Mesendoderm (in vitro differentiated cells): ENCODE results near the gene ANXA2R.
A peak's percentile ranks its signal among the peaks of the same experiment; 100 is the strongest.

Experiments
- DNase-seq: peaks from one replicate; pipeline ENCODE4 v3.0.0; 2013
- H2AK5ac ChIP-seq: 2 replicates; pipeline ENCODE4 v1.6.1; 2013; ENCODE audit warnings: low read length, inconsistent platforms
- H2BK120ac ChIP-seq: 2 replicates; pipeline ENCODE4 v1.6.1; 2013; ENCODE audit warnings: low read depth, mild to moderate bottlenecking, low read length, moderate library complexity, mixed read lengths
- H2BK15ac ChIP-seq: replicated peaks from 2 replicates; pipeline ENCODE4 v1.6.1; 2013; ENCODE audit warnings: low read depth, mild to moderate bottlenecking, moderate library complexity
- H2BK5ac ChIP-seq: 2 replicates; pipeline ENCODE4 v1.6.1; 2013; ENCODE audit warnings: low read length, inconsistent platforms
- H3K18ac ChIP-seq: 2 replicates; pipeline ENCODE4 v1.6.1; 2013; ENCODE audit warnings: mild to moderate bottlenecking, low read length, mixed read lengths
- H3K23ac ChIP-seq: one replicate; pipeline ENCODE4 v1.6.1; 2013; ENCODE audit warnings: low read length
- H3K27ac ChIP-seq: 2 replicates; pipeline ENCODE4 v1.5.1; 2013; ENCODE audit warnings: low read depth, mild to moderate bottlenecking, inconsistent platforms, low read length, moderate library complexity
- H3K27me3 ChIP-seq: 2 replicates; pipeline ENCODE4 v1.6.1; 2013; ENCODE audit warnings: low read length, control low read depth, mild to moderate bottlenecking, inconsistent platforms; ENCODE audit not compliant: insufficient read depth, poor library complexity
- H3K36me3 ChIP-seq: 2 replicates; pipeline ENCODE4 v1.6.1; 2013; ENCODE audit warnings: low read length, inconsistent platforms; ENCODE audit not compliant: control insufficient read depth, insufficient read depth
- H3K4ac ChIP-seq: one replicate; pipeline ENCODE4 v1.6.1; 2013; ENCODE audit warnings: low read depth, mild to moderate bottlenecking, low read length, moderate library complexity
- H3K4me1 ChIP-seq: 2 replicates; pipeline ENCODE4 v1.6.1; 2013; ENCODE audit warnings: low read depth, low read length, inconsistent platforms; ENCODE audit not compliant: control insufficient read depth
- H3K4me2 ChIP-seq: 2 replicates; pipeline ENCODE4 v1.6.1; 2013; ENCODE audit warnings: low read length
- H3K4me3 ChIP-seq: 2 replicates; pipeline ENCODE4 v1.5.1; 2013; ENCODE audit warnings: mild to moderate bottlenecking, low read length
- H3K56ac ChIP-seq: one replicate; pipeline ENCODE4 v1.6.1; 2013; ENCODE audit warnings: low read length
- H3K79me1 ChIP-seq: 2 replicates; pipeline ENCODE4 v1.6.1; 2013; ENCODE audit warnings: low read length, inconsistent platforms
- H3K79me2 ChIP-seq: 2 replicates; pipeline ENCODE4 v1.6.1; 2013; ENCODE audit warnings: mild to moderate bottlenecking, low read length; ENCODE audit not compliant: control insufficient read depth, insufficient read depth
- H3K9ac ChIP-seq: 2 replicates; pipeline ENCODE4 v1.6.1; 2013; ENCODE audit warnings: low read length, inconsistent platforms
- H4K5ac ChIP-seq: one replicate; pipeline ENCODE4 v1.6.1; 2013; ENCODE audit warnings: low read length
- H4K8ac ChIP-seq: one replicate; pipeline ENCODE4 v1.6.1; 2013; ENCODE audit warnings: low read depth, mild to moderate bottlenecking, control low read depth, low read length, moderate library complexity
- WGBS: extraction: QIAGEN DNeasy Blood & Tissue Kit; methylation state at CpG from one replicate; pipeline ENCODE4 v1.1.7; 2013; ENCODE audit warnings: low lambda C conversion rate, missing lambda C conversion rate; ENCODE audit not compliant: insufficient coverage; ENCODE audit errors: extremely low coverage; 5-methylcytosine and 5-hydroxymethylcytosine counted together

ANXA2R gene

GRCh38 chr5:43039152-43039470 lies 1.0 kb downstream of the ANXA2R start:
- peaks cover 9% of the 10 kb centered on the region for H3K4me1 ChIP-seq
- no peak overlapping the region for H2BK15ac ChIP-seq
- no CpG with 5 or more reads among the region's 6 CpGs for WGBS
- H3K79me2 ChIP-seq: peaks cover 2% of the 10 kb centered on the region
- H3K18ac ChIP-seq: no peak overlapping the region
- peaks cover 2% of the 10 kb centered on the region for H3K27me3 ChIP-seq
- H4K5ac ChIP-seq: no peak overlapping the region
- H3K23ac ChIP-seq: no peak overlapping the region
- H3K9ac ChIP-seq: peak overlapping the region; percentile 62
- H3K36me3 ChIP-seq: no peaks in the 10 kb centered on the region
- no peak overlapping the region for H3K4me3 ChIP-seq
- H3K79me1 ChIP-seq: peaks cover 2% of the 10 kb centered on the region
- peak overlapping the region; percentile 5 for H3K4me2 ChIP-seq
- no peak overlapping the region for H2BK120ac ChIP-seq
- no peak overlapping the region for H2BK5ac ChIP-seq
- no peak overlapping the region for H3K4ac ChIP-seq
- H4K8ac ChIP-seq: no peak overlapping the region
- no peak overlapping the region for H2AK5ac ChIP-seq
- H3K27ac ChIP-seq: no peak overlapping the region
- peak overlapping the region; percentile 78 for H3K56ac ChIP-seq
- DNase-seq: no peak

- H3K36me3 ChIP-seq: no peaks in the 10 kb centered on the region
- DNase-seq: peak; percentile 54
- H3K18ac ChIP-seq: peak overlapping the region; percentile 10
- H3K4ac ChIP-seq: peak overlapping the region; percentile 10
- no peak overlapping the region for H2BK5ac ChIP-seq
- peaks cover 9% of the 10 kb centered on the region for H3K4me1 ChIP-seq
- H3K27ac ChIP-seq: no peak overlapping the region
- H2BK15ac ChIP-seq: no peak overlapping the region
- peak overlapping the region; percentile 9 for H3K9ac ChIP-seq
- no peak overlapping the region for H3K4me3 ChIP-seq
- no peak overlapping the region for H3K23ac ChIP-seq
- H3K79me1 ChIP-seq: peaks cover 2% of the 10 kb centered on the region
- H3K4me2 ChIP-seq: peak overlapping the region; percentile 1
- H4K5ac ChIP-seq: no peak overlapping the region
- H3K56ac ChIP-seq: peak overlapping the region; percentile 62
- peaks cover 2% of the 10 kb centered on the region for H3K79me2 ChIP-seq
- peaks cover 2% of the 10 kb centered on the region for H3K27me3 ChIP-seq
- no peak overlapping the region for H2BK120ac ChIP-seq
- H2AK5ac ChIP-seq: no peak overlapping the region
- whole genome bisulfite sequencing: no CpG with 5 or more reads among the region's 17 CpGs
- H4K8ac ChIP-seq: no peak overlapping the region
Observed at GRCh38 chr5:43038496-43038989, 1.6 kb downstream of the ANXA2R start.

- no CpG with 5 or more reads among the region's 24 CpGs for WGBS
- peak; percentile 55 for DNase-seq
- Histone ChIP-seq H3K79me2 (peaks cover 2% of the 10 kb centered on the region), H3K79me1 (peaks cover 2% of the 10 kb centered on the region), H3K4me3 (no peak overlapping the region), H3K4me1 (peaks cover 7% of the 10 kb centered on the region), H2BK5ac (no peak overlapping the region), H3K18ac (peak overlapping the region; percentile 51), H2BK15ac (no peak overlapping the region), H2BK120ac (peak overlapping the region; percentile 49), H3K36me3 (no peaks in the 10 kb centered on the region), H3K27me3 (no peaks in the 10 kb centered on the region), H3K56ac (peak overlapping the region; percentile 71), H4K8ac (peak overlapping the region; percentile 57), H4K5ac (no peak overlapping the region), H3K4me2 (peak overlapping the region; percentile 5), H3K4ac (peak overlapping the region; percentile 38), H2AK5ac (no peak overlapping the region), H3K23ac (no peak overlapping the region), H3K9ac (peak overlapping the region; percentile 41), H3K27ac (no peak overlapping the region)
Observed at GRCh38 chr5:43037636-43038495, 2.3 kb downstream of the ANXA2R start.

GRCh38 chr5:43036856-43037635 lies 3.1 kb downstream of the ANXA2R start:
- H3K4me3 ChIP-seq: no peak overlapping the region
- peak overlapping the region; percentile 57 for H4K8ac ChIP-seq
- H3K56ac ChIP-seq: peak overlapping the region; percentile 71
- H2BK5ac ChIP-seq: no peak overlapping the region
- H2AK5ac ChIP-seq: no peak overlapping the region
- peak; percentile 58 for DNase-seq
- peaks cover 2% of the 10 kb centered on the region for H3K79me1 ChIP-seq
- H3K18ac ChIP-seq: peak overlapping the region; percentile 51
- peak overlapping the region; percentile 5 for H3K4me2 ChIP-seq
- peak overlapping the region; percentile 41 for H3K9ac ChIP-seq
- H3K23ac ChIP-seq: no peak overlapping the region
- H3K4me1 ChIP-seq: peaks cover 7% of the 10 kb centered on the region
- H2BK120ac ChIP-seq: no peak overlapping the region
- H3K79me2 ChIP-seq: peaks cover 2% of the 10 kb centered on the region
- H2BK15ac ChIP-seq: no peak overlapping the region
- no peak overlapping the region for H4K5ac ChIP-seq
- peak overlapping the region; percentile 63 for H3K4ac ChIP-seq
- no peaks in the 10 kb centered on the region for H3K27me3 ChIP-seq
- H3K27ac ChIP-seq: no peak overlapping the region
- no CpG with 5 or more reads among the region's 36 CpGs for WGBS
- no peaks in the 10 kb centered on the region for H3K36me3 ChIP-seq

- Histone ChIP-seq H2BK5ac (no peak overlapping the region), H3K27ac (no peak overlapping the region), H4K5ac (no peak overlapping the region), H3K36me3 (no peaks in the 10 kb centered on the region), H3K4me3 (no peak overlapping the region), H3K79me2 (peaks cover 2% of the 10 kb centered on the region), H2BK120ac (no peak overlapping the region), H3K4me1 (peaks cover 7% of the 10 kb centered on the region), H3K79me1 (peaks cover 2% of the 10 kb centered on the region), H2BK15ac (no peak overlapping the region), H3K4me2 (no peak overlapping the region), H3K4ac (no peak overlapping the region), H3K56ac (no peak overlapping the region), H3K23ac (no peak overlapping the region), H3K9ac (no peak overlapping the region), H3K27me3 (no peaks in the 10 kb centered on the region), H2AK5ac (no peak overlapping the region), H4K8ac (no peak overlapping the region), H3K18ac (no peak overlapping the region)
- no CpG with 5 or more reads among the region's 1 CpG for WGBS
- peak; percentile 6 for DNase-seq
Observed at GRCh38 chr5:43036409-43036808, 3.7 kb downstream of the ANXA2R start.
